H1 (cell line): ENCODE results near the gene C9orf40. TPM values are rescaled to one million over a fixed set of nuclear protein-coding genes. Genes with fewer than 3 reads are reported as not detected.

Source experiments
- BCL11A ChIP-seq, 2 experiments: IDR thresholded peaks; one replicate each; pipeline ENCODE4 v1.6.1; 2011; ENCODE audit warnings: low read depth in 2 of 2, low read length in 2 of 2, mild to moderate bottlenecking in 2 of 2
- CEBPB ChIP-seq: IDR thresholded peaks from 2 replicates; pipeline ENCODE4 v1.6.1; 2012; ENCODE audit warnings: low read depth, low read length
- CHD7 ChIP-seq: fragments of 300-600 bp; sonication (generic); IDR thresholded peaks from 2 replicates; pipeline ENCODE4 v1.7.1; 2012; ENCODE audit warnings: low read length, moderate library complexity, mild to moderate bottlenecking, inconsistent platforms; ENCODE audit not compliant: insufficient replicate concordance
- E2F6 ChIP-seq: IDR thresholded peaks from 2 replicates; pipeline ENCODE4 v1.6.1; 2012; ENCODE audit warnings: inconsistent platforms
- HDAC6 ChIP-seq: IDR thresholded peaks from one replicate; pipeline ENCODE4 v1.7.1; 2012; ENCODE audit warnings: low read depth, mild to moderate bottlenecking, inconsistent platforms, low read length, moderate library complexity
- RBBP5 ChIP-seq: IDR thresholded peaks from 2 replicates; pipeline ENCODE4 v1.7.1; 2012; ENCODE audit warnings: low read depth, mild to moderate bottlenecking, inconsistent platforms, low read length, moderate library complexity, borderline replicate concordance
- SAP30 ChIP-seq: fragments of 300-600 bp; sonication (generic); IDR thresholded peaks from 2 replicates; pipeline ENCODE4 v1.7.1; 2012; ENCODE audit warnings: low read length, moderate library complexity, mild to moderate bottlenecking, inconsistent platforms; ENCODE audit not compliant: insufficient read depth, insufficient replicate concordance
- polyA plus RNA-seq, 7 experiments: library from polyadenylated mRNA; depleted of rRNA in 3 of 7; stranded (reverse) in 5 of 7; unstranded in 2 of 7; fragments of >200 nt in 5 of 7; fragments of 200-250 nt in 2 of 7; gene quantifications; 1 replicate in 5 of 7; 2 replicates in 1 of 7; 4 replicates in 1 of 7; pipeline versions ENCODE4 v1.2.1 to v1.2.3, GENCODE V29; 2011 to 2013; ENCODE audit warnings: missing spikeins in 2 of 7, mixed read lengths in 2 of 7
- total RNA-seq: library from RNA; stranded (reverse); fragmentation: NEBNext Ultra II Directional; extraction: Animal tissue kit (Norgen Biotek cat#: 25700); gene quantifications from 2 replicates; pipeline ENCODE4 v1.2.1, GENCODE V29; 2021

The C9orf40 gene
- total and polyA plus RNA-seq, 2 of the 8 experiments (the other 6 are each of a cell fraction or from before 2014, with no cell fraction given) = 3.6 to 11.2 TPM

GRCh38 chr9:74901001-74901400, 51.7 kb downstream of the C9orf40 start (continued):
- TF ChIP-seq CHD7 (no peak), CEBPB (no peak), E2F6 (no peak), HDAC6 (no peak), SAP30 (no peak), BCL11A (IDR thresholded peaks at IDR 0.05; ENCODE audit: low read depth in 2 of 2, low read length in 2 of 2) (no peak), RBBP5 (no peak)
